ENCODE results near the gene SLC26A3.

DNA sequence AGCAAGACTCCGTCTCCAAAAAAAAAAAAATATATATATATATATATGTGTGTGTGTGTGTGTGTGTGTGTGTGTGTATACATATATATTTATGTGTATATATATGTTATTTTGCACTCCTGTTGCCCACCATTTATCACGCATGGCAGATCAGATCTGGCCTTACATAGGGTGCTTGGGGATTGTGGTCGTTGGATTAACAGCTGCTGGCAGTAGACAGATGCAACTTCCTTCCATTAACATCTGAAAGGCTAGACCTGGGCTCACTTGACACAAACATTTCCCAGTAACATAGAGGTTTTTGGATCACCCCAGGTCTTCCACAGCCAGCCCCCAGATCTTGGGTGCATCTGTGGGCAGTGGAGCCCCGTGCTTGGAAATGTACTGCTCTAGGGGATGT lies 47.2 kb upstream of the SLC26A3 start:
- TF ChIP-seq CTCF (IDR thresholded peaks at IDR 0.05; ENCODE audit: insufficient read depth, low read length, poor library complexity, severe bottlenecking) (no peak), EZH2phosphoT487 (conservative IDR thresholded peaks at IDR 0.05; ENCODE audit: low read length) (no peak)
